IPS-18a (cell line): ENCODE results near the gene ZNF335.

Experiments used
- H3K27ac ChIP-seq: one replicate; pipeline ENCODE4 v1.5.1; 2013; ENCODE audit warnings: low read length
- H3K27me3 ChIP-seq: one replicate; pipeline ENCODE4 v1.6.1; 2013; ENCODE audit warnings: mild to moderate bottlenecking, low read length; ENCODE audit not compliant: control insufficient read depth, insufficient read depth
- H3K36me3 ChIP-seq: one replicate; pipeline ENCODE4 v1.6.1; 2013; ENCODE audit warnings: low read depth, low read length; ENCODE audit not compliant: control insufficient read depth
- H3K4me1 ChIP-seq: one replicate; pipeline ENCODE4 v1.6.1; 2013; ENCODE audit warnings: low read depth, low read length; ENCODE audit not compliant: control insufficient read depth
- H3K4me3 ChIP-seq: one replicate; pipeline ENCODE4 v1.5.1; 2013; ENCODE audit warnings: low read length
- H3K9ac ChIP-seq: one replicate; pipeline ENCODE4 v1.6.1; 2013; ENCODE audit warnings: mild to moderate bottlenecking, low read length, moderate library complexity
- H3K9me3 ChIP-seq: one replicate; pipeline ENCODE4 v1.6.1; 2013; ENCODE audit warnings: low read depth, low read length; ENCODE audit not compliant: control insufficient read depth

The ZNF335 gene

GRCh38 chr20:45971675-45972499 lies at the start of gene ZNF335:
Gene ZNF335, minus strand, starts transcription at chr20:45972203. Its CDS starts 793 bp downstream, at chr20:45971410.
- Histone ChIP-seq H3K4me1 (no peaks in the 10 kb centered on the region), H3K9ac (peak within 1 kb of the TSS; percentile 100), H3K27ac (peak within 1 kb of the TSS; percentile 100), H3K36me3 (peaks cover 12% of the 10 kb centered on the region), H3K4me3 (peak within 1 kb of the TSS; percentile 99), H3K9me3 (no peaks in the 10 kb centered on the region), H3K27me3 (no peaks in the 10 kb centered on the region)

DNA sequence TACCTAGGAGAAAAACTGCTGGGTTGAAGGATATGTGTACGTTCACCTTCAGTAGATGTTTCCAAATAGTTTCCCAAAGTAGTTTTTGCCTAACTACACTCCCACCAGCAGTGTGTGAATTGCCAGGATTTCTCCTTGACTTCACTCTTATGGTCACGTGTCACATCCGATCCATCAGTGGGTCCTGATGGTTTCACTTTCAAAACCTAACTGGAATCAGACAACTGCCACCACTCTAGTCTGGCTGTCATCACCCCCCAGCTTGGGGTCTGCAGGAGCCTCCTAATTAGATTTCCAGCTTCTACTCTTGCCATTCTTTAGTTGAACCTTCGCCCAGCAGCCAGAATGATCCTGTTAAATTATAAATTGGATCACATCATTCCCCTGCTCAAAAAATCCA lies 48.6 kb upstream of the ZNF335 start:
- Histone ChIP-seq H3K36me3 (no peaks in the 10 kb centered on the region), H3K27ac (no peak overlapping the region), H3K9me3 (no peaks in the 10 kb centered on the region), H3K27me3 (peaks cover 32% of the 10 kb centered on the region), H3K9ac (no peak overlapping the region), H3K4me1 (no peaks in the 10 kb centered on the region), H3K4me3 (no peak overlapping the region)

DNA sequence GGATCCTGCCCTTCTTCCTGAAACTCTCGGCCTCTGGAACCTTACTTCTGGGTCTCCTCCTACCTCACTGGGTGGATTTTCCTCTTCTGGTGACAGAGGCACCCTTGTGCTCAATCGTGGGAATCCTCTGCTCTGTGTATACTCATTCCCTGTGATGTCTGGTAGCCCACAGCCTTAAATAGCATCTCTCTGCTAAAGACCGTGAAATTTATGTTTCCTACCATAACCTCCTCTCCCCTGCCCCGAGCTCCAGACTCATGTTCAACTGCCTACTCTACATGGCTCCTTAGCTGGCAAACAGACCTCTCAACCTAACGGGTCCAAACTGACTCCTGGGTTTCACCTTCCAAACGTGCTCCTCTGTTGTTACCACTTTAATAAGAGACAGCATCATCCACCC lies 46.6 kb upstream of the ZNF335 start:
- no peak overlapping the region for H3K9ac ChIP-seq
- no peaks in the 10 kb centered on the region for H3K9me3 ChIP-seq
- no peak overlapping the region for H3K4me3 ChIP-seq
- H3K4me1 ChIP-seq = no peaks in the 10 kb centered on the region
- H3K27me3 ChIP-seq = peaks cover 21% of the 10 kb centered on the region
- H3K27ac ChIP-seq = no peak overlapping the region
- H3K36me3 ChIP-seq = no peaks in the 10 kb centered on the region

- Histone ChIP-seq H3K9ac (no peak overlapping the region), H3K27me3 (peaks cover 21% of the 10 kb centered on the region), H3K36me3 (no peaks in the 10 kb centered on the region), H3K4me3 (no peak overlapping the region), H3K27ac (no peak overlapping the region), H3K9me3 (no peaks in the 10 kb centered on the region), H3K4me1 (no peaks in the 10 kb centered on the region)
Observed at GRCh38 chr20:46018112-46018511, 46.1 kb upstream of the ZNF335 start.

- no peaks in the 10 kb centered on the region for H3K4me1 ChIP-seq
Observed at GRCh38 chr20:46017272-46017671, 45.3 kb upstream of the ZNF335 start.

GRCh38 chr20:46014517-46015396 lies 42.8 kb upstream of the ZNF335 start:
- H3K4me1 ChIP-seq = no peaks in the 10 kb centered on the region
- H3K4me3 ChIP-seq = peak overlapping the region; percentile 58
- H3K36me3 ChIP-seq = no peaks in the 10 kb centered on the region
- H3K9me3 ChIP-seq = no peaks in the 10 kb centered on the region
- H3K27me3 ChIP-seq = peaks cover 24% of the 10 kb centered on the region
- no peak overlapping the region for H3K9ac ChIP-seq
- no peak overlapping the region for H3K27ac ChIP-seq

More at GRCh38 chr20:46017272-46017671, 45.3 kb upstream of the ZNF335 start:
- Histone ChIP-seq H3K9me3 (no peaks in the 10 kb centered on the region), H3K27ac (no peak overlapping the region), H3K4me3 (no peak overlapping the region), H3K9ac (no peak overlapping the region), H3K27me3 (peaks cover 27% of the 10 kb centered on the region), H3K36me3 (no peaks in the 10 kb centered on the region)

- Histone ChIP-seq H3K9ac (peak overlapping the region; percentile 29), H3K36me3 (no peaks in the 10 kb centered on the region), H3K27me3 (peaks cover 24% of the 10 kb centered on the region), H3K4me3 (peak overlapping the region; percentile 58), H3K4me1 (peaks cover under 1% of the 10 kb centered on the region), H3K9me3 (no peaks in the 10 kb centered on the region), H3K27ac (no peak overlapping the region)
Observed at GRCh38 chr20:46013829-46014516, 42.0 kb upstream of the ZNF335 start.

DNA sequence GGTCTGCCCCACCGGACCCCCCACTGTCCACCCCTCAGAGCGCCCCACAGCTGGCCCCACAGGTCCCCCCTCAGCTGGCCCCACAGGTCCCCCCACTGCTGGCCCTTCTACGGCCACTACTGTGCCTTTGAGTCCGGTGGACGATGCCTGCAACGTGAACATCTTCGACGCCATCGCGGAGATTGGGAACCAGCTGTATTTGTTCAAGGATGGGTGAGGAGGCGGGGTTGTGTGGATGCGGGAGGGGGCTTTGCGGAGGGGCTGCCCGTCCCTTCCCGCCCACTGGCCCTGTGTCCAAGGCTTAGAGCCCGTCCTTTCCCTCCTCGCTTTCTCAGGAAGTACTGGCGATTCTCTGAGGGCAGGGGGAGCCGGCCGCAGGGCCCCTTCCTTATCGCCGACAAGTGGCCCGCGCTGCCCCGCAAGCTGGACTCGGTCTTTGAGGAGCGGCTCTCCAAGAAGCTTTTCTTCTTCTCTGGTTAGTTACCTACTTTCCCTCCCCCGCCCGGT lies 41.4 kb upstream of the ZNF335 start:
- H3K9ac ChIP-seq = no peak overlapping the region
- H3K9me3 ChIP-seq = no peaks in the 10 kb centered on the region
- peaks cover 24% of the 10 kb centered on the region for H3K27me3 ChIP-seq
- H3K36me3 ChIP-seq = no peaks in the 10 kb centered on the region
- H3K4me3 ChIP-seq = peak overlapping the region; percentile 58
- no peak overlapping the region for H3K27ac ChIP-seq
- peaks cover 6% of the 10 kb centered on the region for H3K4me1 ChIP-seq

GRCh38 chr20:46012921-46013320 lies 40.9 kb upstream of the ZNF335 start:
- H3K4me3 ChIP-seq = no peak overlapping the region
- H3K27ac ChIP-seq = no peak overlapping the region
- H3K9ac ChIP-seq = no peak overlapping the region
- H3K27me3 ChIP-seq = peaks cover 24% of the 10 kb centered on the region
- no peaks in the 10 kb centered on the region for H3K36me3 ChIP-seq
- H3K9me3 ChIP-seq = no peaks in the 10 kb centered on the region
- H3K4me1 ChIP-seq = peaks cover 11% of the 10 kb centered on the region

GRCh38 chr20:46011631-46012482 lies 39.9 kb upstream of the ZNF335 start:
- Histone ChIP-seq H3K9me3 (no peaks in the 10 kb centered on the region), H3K27me3 (peaks cover 24% of the 10 kb centered on the region), H3K4me1 (peaks cover 13% of the 10 kb centered on the region), H3K4me3 (no peak overlapping the region), H3K36me3 (no peaks in the 10 kb centered on the region), H3K27ac (no peak overlapping the region), H3K9ac (no peak overlapping the region)
